ENCODE results near the gene ATP8B3.

The ATP8B3 gene

GRCh38 chr19:1849886-1850398, 37.9 kb upstream of the ATP8B3 start:
- no peak for DNase-seq

GRCh38 chr19:1849132-1849474, 37.0 kb upstream of the ATP8B3 start:
- no peak for DNase-seq

- DNase-seq, result peak; percentile 98
Observed at GRCh38 chr19:1848399-1849131, 36.5 kb upstream of the ATP8B3 start, which contains the start of gene REXO1. Gene REXO1, minus strand, starts transcription at chr19:1848483. Its CDS starts 125 bp downstream, at chr19:1848358.

- DNase-seq, result peak; percentile 32
Observed at GRCh38 chr19:1847684-1848398, 35.8 kb upstream of the ATP8B3 start.

- DNase-seq, result no peak
Observed at GRCh38 chr19:1847348-1847683, 35.2 kb upstream of the ATP8B3 start.

GRCh38 chr19:1846517-1847204, 34.6 kb upstream of the ATP8B3 start:
- DNase-seq, result no peak

GRCh38 chr19:1845642-1846041, 33.6 kb upstream of the ATP8B3 start:
- no peak for DNase-seq

- no peak for DNase-seq
Observed at GRCh38 chr19:1845125-1845515, 33.0 kb upstream of the ATP8B3 start.

- no peak for DNase-seq
Observed at GRCh38 chr19:1844513-1845124, 32.5 kb upstream of the ATP8B3 start.

GRCh38 chr19:1843646-1844394, 31.7 kb upstream of the ATP8B3 start:
- DNase-seq, result no peak

GRCh38 chr19:1843116-1843515, 31.0 kb upstream of the ATP8B3 start:
- no peak for DNase-seq

- no peak for DNase-seq
Observed at GRCh38 chr19:1841209-1841924, 29.3 kb upstream of the ATP8B3 start.

GRCh38 chr19:1840541-1841115, 28.6 kb upstream of the ATP8B3 start:
- DNase-seq, result no peak

GRCh38 chr19:1839658-1840540, 27.8 kb upstream of the ATP8B3 start:
- DNase-seq, result no peak

GRCh38 chr19:1837625-1838105, 25.6 kb upstream of the ATP8B3 start:
- peak; percentile 14 for DNase-seq

GRCh38 chr19:1837222-1837565, 25.1 kb upstream of the ATP8B3 start:
- no peak for DNase-seq

GRCh38 chr19:1836458-1837221, 24.6 kb upstream of the ATP8B3 start:
- DNase-seq, result no peak

GRCh38 chr19:1833540-1833939, 21.5 kb upstream of the ATP8B3 start:
- DNase-seq, result no peak

- no peak for DNase-seq
Observed at GRCh38 chr19:1832046-1832663, 20.1 kb upstream of the ATP8B3 start.
